GM18526 (cell line): ENCODE data around the gene WFIKKN1.

Source experiments
- POLR2A ChIP-seq: IDR thresholded peaks from 3 replicates; pipeline ENCODE4 v1.6.1; 2011; ENCODE audit not compliant: insufficient read length; ENCODE audit errors: extremely low read depth

WFIKKN1 gene

GRCh38 chr16:668519-669171 is 37.9 kb downstream of the WFIKKN1 start:
- TF ChIP-seq POLR2A: no peak

GRCh38 chr16:669666-670065 is 38.9 kb downstream of the WFIKKN1 start:
- TF ChIP-seq POLR2A: no peak

GRCh38 chr16:670485-671352 is 39.9 kb downstream of the WFIKKN1 start:
- no peak for TF ChIP-seq POLR2A

GRCh38 chr16:671353-672131 is 40.8 kb downstream of the WFIKKN1 start:
- TF ChIP-seq POLR2A: no peak

- TF ChIP-seq POLR2A: no peak
Observed at GRCh38 chr16:672371-672770, 41.6 kb downstream of the WFIKKN1 start.

- no peak for TF ChIP-seq POLR2A
Observed at GRCh38 chr16:672851-673250, 42.1 kb downstream of the WFIKKN1 start.

- TF ChIP-seq POLR2A: no peak
Observed at GRCh38 chr16:673399-673991, 42.7 kb downstream of the WFIKKN1 start.

- TF ChIP-seq POLR2A: no peak
Observed at GRCh38 chr16:674214-674881, 43.6 kb downstream of the WFIKKN1 start.

- TF ChIP-seq POLR2A: no peak
Observed at GRCh38 chr16:674968-675883, 44.4 kb downstream of the WFIKKN1 start, which contains the start of gene RHBDL1. Gene RHBDL1 (plus strand): TSS chr16:675671. CDS start chr16:675791, 120 bp downstream.

- TF ChIP-seq POLR2A: no peak
Observed at GRCh38 chr16:675884-676564, 45.2 kb downstream of the WFIKKN1 start.

- TF ChIP-seq POLR2A: no peak
Observed at GRCh38 chr16:676565-676902, 45.7 kb downstream of the WFIKKN1 start.

- no peak for TF ChIP-seq POLR2A
Observed at GRCh38 chr16:676913-677312, 46.1 kb downstream of the WFIKKN1 start.
